Measurements from ENCODE around the gene HCFC1. TPM values are rescaled to one million over a fixed set of nuclear protein-coding genes. Genes with fewer than 3 reads are reported as not detected.

Gene HCFC1
- total RNA-seq, 1 experiment from 2014 or later = 95.6 TPM

GRCh38 chrX:153934148-153934761, 37.4 kb downstream of the HCFC1 start:
- no peaks in the 10 kb centered on the region for H3K27me3 Mint-ChIP-seq (ENCODE audit: insufficient read depth, unreplicated experiment)
- no peaks in the 10 kb centered on the region for H3K9me3 Mint-ChIP-seq (ENCODE audit: unreplicated experiment)
- Histone ChIP-seq H3K36me3 (ENCODE audit: control insufficient read depth, insufficient read depth, low read length) (no peaks in the 10 kb centered on the region), H3K9me3 (no peaks in the 10 kb centered on the region), H3K27me3 (replicated peaks; ENCODE audit: control insufficient read depth, insufficient read depth, low read length) (no peaks in the 10 kb centered on the region), H3K4me3 (ENCODE audit: low read depth, low read length) (peak overlapping the region; percentile 54), H3K4me1 (no peaks in the 10 kb centered on the region)
- H3K36me3 Mint-ChIP-seq (ENCODE audit: insufficient read depth, unreplicated experiment) = peaks cover 16% of the 10 kb centered on the region
- intact Hi-C loops (cut with micrococcal nuclease; ENCODE audit: unreplicated experiment) = no loop called here
- BruUV-seq (replicated peaks) = TSS peak; percentile 45
- POLR2A ChIA-PET = interaction anchor here (1.2 kb wide), 1 partner anchor 8 kb away, joined by 3 read pairs; the partner anchor contains the start of gene ARHGAP4
- TF ChIP-seq, protein P1, sequence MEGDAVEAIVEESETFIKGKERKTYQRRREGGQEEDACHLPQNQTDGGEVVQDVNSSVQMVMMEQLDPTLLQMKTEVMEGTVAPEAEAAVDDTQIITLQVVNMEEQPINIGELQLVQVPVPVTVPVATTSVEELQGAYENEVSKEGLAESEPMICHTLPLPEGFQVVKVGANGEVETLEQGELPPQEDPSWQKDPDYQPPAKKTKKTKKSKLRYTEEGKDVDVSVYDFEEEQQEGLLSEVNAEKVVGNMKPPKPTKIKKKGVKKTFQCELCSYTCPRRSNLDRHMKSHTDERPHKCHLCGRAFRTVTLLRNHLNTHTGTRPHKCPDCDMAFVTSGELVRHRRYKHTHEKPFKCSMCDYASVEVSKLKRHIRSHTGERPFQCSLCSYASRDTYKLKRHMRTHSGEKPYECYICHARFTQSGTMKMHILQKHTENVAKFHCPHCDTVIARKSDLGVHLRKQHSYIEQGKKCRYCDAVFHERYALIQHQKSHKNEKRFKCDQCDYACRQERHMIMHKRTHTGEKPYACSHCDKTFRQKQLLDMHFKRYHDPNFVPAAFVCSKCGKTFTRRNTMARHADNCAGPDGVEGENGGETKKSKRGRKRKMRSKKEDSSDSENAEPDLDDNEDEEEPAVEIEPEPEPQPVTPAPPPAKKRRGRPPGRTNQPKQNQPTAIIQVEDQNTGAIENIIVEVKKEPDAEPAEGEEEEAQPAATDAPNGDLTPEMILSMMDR (IDR thresholded peaks at IDR 0.05; ENCODE audit: insufficient read depth in 1 of 2, low read depth in 1 of 2, low read length in 1 of 2, severe bottlenecking in 1 of 2, unreplicated experiment in 1 of 2) = no peak
- H3K4me3 Mint-ChIP-seq (ENCODE audit: unreplicated experiment) = peak overlapping the region; percentile 76
- DNase-seq = no peak
- CTCF ChIA-PET = interaction anchor here (1.1 kb wide), 1 partner anchor 13 kb away, joined by 6 read pairs; no protein-coding TSS in a partner anchor
- H3K27ac Mint-ChIP-seq (ENCODE audit: unreplicated experiment) = no peak overlapping the region
- H3K4me1 Mint-ChIP-seq (ENCODE audit: low read depth, unreplicated experiment) = no peaks in the 10 kb centered on the region

- H3K4me1 Mint-ChIP-seq (ENCODE audit: low read depth, unreplicated experiment) = no peaks in the 10 kb centered on the region
- ChIA-PET POLR2A (no interaction called here), CTCF (no interaction called here)
- intact Hi-C loops (cut with micrococcal nuclease; ENCODE audit: unreplicated experiment) = no loop called here
- H3K9me3 Mint-ChIP-seq (ENCODE audit: unreplicated experiment) = no peaks in the 10 kb centered on the region
- H3K27me3 Mint-ChIP-seq (ENCODE audit: insufficient read depth, unreplicated experiment) = no peaks in the 10 kb centered on the region
- no peak overlapping the region for H3K27ac Mint-ChIP-seq (ENCODE audit: unreplicated experiment)
- peaks cover 22% of the 10 kb centered on the region for H3K36me3 Mint-ChIP-seq (ENCODE audit: insufficient read depth, unreplicated experiment)
- Histone ChIP-seq H3K9me3 (no peaks in the 10 kb centered on the region), H3K27me3 (replicated peaks; ENCODE audit: control insufficient read depth, insufficient read depth, low read length) (no peaks in the 10 kb centered on the region), H3K4me1 (no peaks in the 10 kb centered on the region), H3K4me3 (ENCODE audit: low read depth, low read length) (peak overlapping the region; percentile 54), H3K36me3 (ENCODE audit: control insufficient read depth, insufficient read depth, low read length) (no peaks in the 10 kb centered on the region)
- no TSS peak for BruUV-seq (replicated peaks)
- peak overlapping the region; percentile 76 for H3K4me3 Mint-ChIP-seq (ENCODE audit: unreplicated experiment)
- TF ChIP-seq, protein P1 (IDR thresholded peaks at IDR 0.05; ENCODE audit: insufficient read depth in 1 of 2, low read depth in 1 of 2, low read length in 1 of 2, severe bottlenecking in 1 of 2, unreplicated experiment in 1 of 2) = no peak
- no peak for DNase-seq
These were observed 37.9 kb downstream of the HCFC1 start for GRCh38 chrX:153933748-153934147.

DNA sequence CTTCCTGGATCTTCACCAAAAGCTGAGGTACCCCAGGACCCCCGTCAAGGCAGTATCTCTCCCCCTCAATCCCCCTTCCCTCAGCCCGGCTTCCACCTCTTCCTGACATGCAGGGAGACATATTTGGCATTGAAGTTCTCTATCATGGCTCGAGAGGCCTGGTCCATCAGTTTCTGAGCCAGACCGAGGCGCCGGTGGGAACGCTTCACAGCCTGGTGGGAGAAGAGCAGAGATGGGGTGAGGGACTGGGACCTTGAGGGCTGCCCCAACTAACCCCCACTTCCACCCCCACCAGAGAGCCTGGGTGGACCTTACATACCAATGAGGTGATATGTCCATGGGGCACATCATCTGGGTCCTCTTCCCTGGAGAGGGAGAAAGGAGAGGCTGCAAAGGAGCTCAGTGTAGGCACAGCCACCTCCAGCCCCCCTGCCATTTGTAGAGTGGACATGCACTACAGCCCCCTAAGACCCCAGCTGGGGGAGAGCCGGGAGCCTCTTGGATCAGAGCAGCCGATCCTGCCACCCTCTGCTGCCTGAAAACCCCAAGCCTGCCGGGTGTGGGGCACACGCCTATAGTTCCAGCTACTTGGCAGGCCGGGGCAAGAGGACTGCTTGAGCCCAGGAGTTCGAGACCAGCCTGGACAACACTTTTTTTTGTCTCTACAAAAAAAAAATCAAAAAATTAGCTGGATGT, 39.2 kb downstream of the HCFC1 start:
- POLR2A ChIA-PET = no interaction called here
- Mint-ChIP-seq H3K27me3 (ENCODE audit: insufficient read depth, unreplicated experiment) (no peaks in the 10 kb centered on the region), H3K27ac (ENCODE audit: unreplicated experiment) (no peak overlapping the region), H3K4me1 (ENCODE audit: low read depth, unreplicated experiment) (no peaks in the 10 kb centered on the region), H3K4me3 (ENCODE audit: unreplicated experiment) (no peak overlapping the region), H3K36me3 (ENCODE audit: insufficient read depth, unreplicated experiment) (peaks cover 35% of the 10 kb centered on the region), H3K9me3 (ENCODE audit: unreplicated experiment) (no peaks in the 10 kb centered on the region)
- no TSS peak for BruUV-seq (replicated peaks)
- Histone ChIP-seq H3K36me3 (ENCODE audit: control insufficient read depth, insufficient read depth, low read length) (no peaks in the 10 kb centered on the region), H3K4me1 (no peaks in the 10 kb centered on the region), H3K27me3 (replicated peaks; ENCODE audit: control insufficient read depth, insufficient read depth, low read length) (no peaks in the 10 kb centered on the region), H3K4me3 (ENCODE audit: low read depth, low read length) (no peak overlapping the region), H3K9me3 (no peaks in the 10 kb centered on the region)
- TF ChIP-seq, protein P1 (IDR thresholded peaks at IDR 0.05; ENCODE audit: insufficient read depth in 1 of 2, low read depth in 1 of 2, low read length in 1 of 2, severe bottlenecking in 1 of 2, unreplicated experiment in 1 of 2) = no peak
- intact Hi-C loops (cut with micrococcal nuclease; ENCODE audit: unreplicated experiment) = no loop called here
- CTCF ChIA-PET = no interaction called here
- DNase-seq = no peak
